GM12878 (cell line): Measurements from ENCODE around the gene WDR64. TPM values are rescaled to one million over a fixed set of nuclear protein-coding genes. Genes with fewer than 3 reads are reported as not detected.

Experiments used
- ATAC-seq: fragments of 200-7000 bp; cut with Tn5 transposase; 3 replicates; pipeline ENCODE4 v1.9.1; 2020; ENCODE audit warnings: mild to moderate bottlenecking, moderate library complexity
- BruUV-seq: library from RNA; stranded (reverse); fragments of 400-500 nt; replicated peaks from 2 replicates; lab custom pipeline; 2021; lab: Mats Ljungman, UMichigan
- CTCF ChIA-PET: fragments of 300-600 bp; sonication (Branson Sonifier 250); formaldehyde crosslinking; extraction: SDS; loops from one replicate; lab custom pipeline; 2021; ENCODE audit warnings: inconsistent platforms; lab: Yijun Ruan, JAX
- POLR2A ChIA-PET: fragments of 350-600 bp; formaldehyde crosslinking; extraction: SDS; loops from one replicate; lab custom pipeline; 2021; ENCODE audit warnings: inconsistent platforms; lab: Charles Lee
- RAD21 ChIA-PET: fragments of 300-600 bp; sonication (Branson Sonifier 250); formaldehyde crosslinking; loops from one replicate; lab custom pipeline; 2023; ENCODE audit warnings: antibody characterized with exemption; ENCODE audit not compliant: unreplicated experiment; lab: Charles Lee
- SMC1A ChIA-PET: fragments of 300-600 bp; sonication (Branson Sonifier 250); formaldehyde crosslinking; loops from one replicate; lab custom pipeline; 2023; ENCODE audit not compliant: unreplicated experiment, uncharacterized antibody; lab: Charles Lee
- DNase-seq: peaks from one replicate; pipeline ENCODE4 v3.0.0-alpha.2; 2011; ENCODE audit warnings: low read depth, low spot score
- FAIRE-seq: peaks from 3 replicates; lab custom pipeline; 2011; peaks lifted over from hg19 to GRCh38; lab: Jason Lieb, UNC
- H2AFZ ChIP-seq: 2 replicates; pipeline ENCODE4 v1.6.0; 2011; ENCODE audit warnings: low read depth, low read length, control low read depth; ENCODE audit not compliant: control insufficient read depth
- H3K27ac ChIP-seq: 2 replicates; pipeline ENCODE4 v1.5.1; 2011; ENCODE audit warnings: control low read depth; ENCODE audit not compliant: control insufficient read depth, insufficient read depth
- H3K27me3 ChIP-seq, 2 experiments: replicated peaks in 1 of 2; 2 replicates each; pipeline versions ENCODE4 v1.6.0 to v1.6.1; 2011; ENCODE audit warnings: low read length in 1 of 2; ENCODE audit not compliant: control insufficient read depth in 2 of 2, insufficient read depth in 2 of 2
- H3K36me3 ChIP-seq, 2 experiments: 2 replicates each; pipeline ENCODE4 v1.5.1; 2011; ENCODE audit warnings: low read length in 1 of 2; ENCODE audit not compliant: control insufficient read depth in 2 of 2, insufficient read depth in 2 of 2
- H3K4me1 ChIP-seq: 2 replicates; pipeline ENCODE4 v1.6.1; 2011; ENCODE audit warnings: mild to moderate bottlenecking, low read length, moderate library complexity, mixed read lengths; ENCODE audit not compliant: control insufficient read depth, insufficient read depth
- H3K4me2 ChIP-seq: 2 replicates; pipeline ENCODE4 v1.6.0; 2011; ENCODE audit warnings: control low read depth; ENCODE audit not compliant: control insufficient read depth, insufficient read depth
- H3K4me3 ChIP-seq: fragments of 200-600 bp; sonication (generic); 2 replicates; pipeline ENCODE4 v1.5.1; 2016
- H3K79me2 ChIP-seq: 2 replicates; pipeline ENCODE4 v1.6.0; 2011; ENCODE audit warnings: low read length; ENCODE audit not compliant: control insufficient read depth, insufficient read depth
- H3K9ac ChIP-seq: 2 replicates; pipeline ENCODE4 v1.8.0; 2011; ENCODE audit warnings: low read length, control low read depth, mixed read lengths; ENCODE audit not compliant: control insufficient read depth, insufficient read depth
- H3K9me3 ChIP-seq: replicated peaks from 3 replicates; pipeline ENCODE4 v1.5.1; 2011; ENCODE audit warnings: mild to moderate bottlenecking, low read length; ENCODE audit not compliant: control insufficient read depth, insufficient read depth
- H4K20me1 ChIP-seq: 2 replicates; pipeline ENCODE4 v1.6.0; 2011; ENCODE audit not compliant: control insufficient read depth, insufficient read depth
- BMI1 ChIP-seq: fragments of 450-650 bp; IDR thresholded peaks from 2 replicates; pipeline ENCODE4 v1.6.1; 2016; ENCODE audit warnings: mild to moderate bottlenecking, moderate library complexity, borderline replicate concordance
- CBFB ChIP-seq: IDR thresholded peaks from 2 replicates; pipeline ENCODE4 v1.6.1; 2016; ENCODE audit warnings: antibody characterized with exemption, low read depth
- EGR1 ChIP-seq, 2 experiments: IDR thresholded peaks; 1 replicate in 1 of 2; 2 replicates in 1 of 2; pipeline ENCODE4 v1.6.1; 2011 to 2012; ENCODE audit warnings: low read depth in 2 of 2, low read length in 2 of 2, borderline replicate concordance in 1 of 2, mild to moderate bottlenecking in 1 of 2, moderate library complexity in 1 of 2
- MTA3 ChIP-seq: IDR thresholded peaks from 2 replicates; pipeline ENCODE4 v1.6.1; 2012; ENCODE audit warnings: low read length, inconsistent platforms, borderline replicate concordance
- PML ChIP-seq: IDR thresholded peaks from 2 replicates; pipeline ENCODE4 v1.6.1; 2012; ENCODE audit warnings: low read length, inconsistent platforms
- POLR2AphosphoS5 ChIP-seq: IDR thresholded peaks from 2 replicates; pipeline ENCODE4 v1.6.1; 2011; ENCODE audit warnings: mild to moderate bottlenecking, low read length, inconsistent platforms
- RAD21 ChIP-seq: IDR thresholded peaks from 2 replicates; pipeline ENCODE4 v1.6.1; 2011; ENCODE audit warnings: mild to moderate bottlenecking, low read depth, low read length, moderate library complexity; ENCODE audit not compliant: insufficient read depth
- SIN3A ChIP-seq: IDR thresholded peaks from 2 replicates; pipeline ENCODE4 v1.6.1; 2012; ENCODE audit warnings: low read depth, low read length, improper control_type of control experiment
- SIX5 ChIP-seq: IDR thresholded peaks from 2 replicates; pipeline ENCODE4 v1.6.1; 2011; ENCODE audit warnings: mild to moderate bottlenecking, low read depth, low read length, moderate library complexity; ENCODE audit not compliant: severe bottlenecking
- SRF ChIP-seq, 2 experiments: IDR thresholded peaks; 2 replicates each; pipeline ENCODE4 v1.6.1; 2011; ENCODE audit warnings: low read depth in 2 of 2, low read length in 2 of 2, mild to moderate bottlenecking in 1 of 2, moderate library complexity in 1 of 2
- SUZ12 ChIP-seq: fragments of 200-600 bp; sonication (generic); IDR thresholded peaks from one replicate; pipeline ENCODE4 v1.6.1; 2018; ENCODE audit warnings: antibody characterized with exemption, mild to moderate bottlenecking; ENCODE audit not compliant: unreplicated experiment
- ZNF24 ChIP-seq: fragments of 450-650 bp; IDR thresholded peaks from 2 replicates; pipeline ENCODE4 v1.6.1; 2017; ENCODE audit warnings: antibody characterized with exemption, mild to moderate bottlenecking
- WGBS: methylation state at CpG from one replicate; pipeline ENCODE4 v1.1.6; 2016; ENCODE audit warnings: low lambda C conversion rate; ENCODE audit not compliant: insufficient replicate concordance, insufficient coverage; ENCODE audit errors: missing lambda C conversion rate; 5-methylcytosine and 5-hydroxymethylcytosine counted together
- in situ Hi-C: fragments of 300-500 bp; cut with MboI; formaldehyde crosslinking; loops from 9 replicates; pipeline ENCODE4 v1.14.3; 2018; ENCODE audit warnings: mixed read lengths
- intact Hi-C: fragments of 100-400 bp; cut with micrococcal nuclease; formaldehyde crosslinking; loops from one replicate; pipeline ENCODE4 v1.14.2; 2022; ENCODE audit not compliant: unreplicated experiment
- polyA plus RNA-seq, 11 experiments: library from polyadenylated mRNA; depleted of rRNA in 4 of 11; unstranded in 6 of 11; stranded (reverse) in 5 of 11; fragments of >200 nt; fragmentation: Nextera tagmentation in 4 of 11; fragmentation: Illumina TruSeq in 1 of 11; extraction: Ambion mirVana in 4 of 11; extraction: Trizol in 1 of 11; gene quantifications; 1 replicate in 1 of 11; 2 replicates in 10 of 11; pipeline versions ENCODE4 v1.2.1 to v1.2.3, GENCODE V29; 2011 to 2016; ENCODE audit warnings: inconsistent platforms in 2 of 11, missing spikeins in 2 of 11, low read depth in 1 of 11
- total RNA-seq, 4 experiments: library from RNA; depleted of rRNA in 3 of 4; stranded (reverse); fragments of >200 nt in 3 of 4; fragmentation: Illumina TruSeq in 1 of 4; extraction: Trizol in 1 of 4; gene quantifications; 2 replicates each; pipeline versions ENCODE4 v1.2.1 to v1.2.3, GENCODE V29; 2013 to 2021
- TF ChIP-seq, protein P1 (sequence below): fragments of 150-350 bp; IDR thresholded peaks from 2 replicates; pipeline ENCODE4 v1.6.1; 2016; ENCODE audit warnings: low read depth, low read length
- TF ChIP-seq, protein P2 (sequence below): IDR thresholded peaks from 2 replicates; pipeline ENCODE4 v1.6.1; 2012; ENCODE audit warnings: low read depth, low read length, improper control_type of control experiment
- TF ChIP-seq, protein P3 (sequence below): fragments of 450-650 bp; IDR thresholded peaks from 2 replicates; pipeline ENCODE4 v1.6.1; 2017; ENCODE audit warnings: borderline replicate concordance

The WDR64 gene
- total and polyA plus RNA-seq, 10 of the 15 experiments (the other 5 are each of a cell fraction or from before 2014, with no cell fraction given): 0.01 TPM; not detected in 9

DNA sequence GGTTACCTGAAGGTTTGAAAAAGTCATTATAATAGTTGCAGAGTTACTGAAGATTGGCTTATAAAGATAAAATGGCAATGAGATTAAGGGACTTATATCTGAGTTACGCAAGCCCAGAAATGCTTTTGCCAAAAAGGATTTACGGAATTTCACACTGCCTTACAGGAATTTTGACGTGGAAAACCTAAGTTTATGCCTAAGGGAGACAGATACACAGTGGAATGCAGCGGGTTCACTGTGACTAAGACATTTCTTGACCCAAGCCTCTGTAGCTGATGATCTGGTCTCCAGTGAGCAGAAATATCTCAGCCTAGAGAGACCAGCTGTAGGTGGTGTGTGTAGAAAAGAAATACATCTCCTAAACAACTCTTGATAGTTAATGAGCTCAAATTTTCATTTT lies 185.8 kb downstream of the WDR64 start:
- Histone ChIP-seq H2AFZ (no peak overlapping the region), H3K9me3 (no peaks in the 10 kb centered on the region), H3K79me2 (no peaks in the 10 kb centered on the region), H3K4me3 (no peak overlapping the region), H3K36me3 (no peaks in the 10 kb centered on the region), H3K4me1 (peaks cover 11% of the 10 kb centered on the region; the same call in 1 of the 2 replicates), H3K9ac (no peak overlapping the region), H3K4me2 (no peak overlapping the region), H3K27ac (no peak overlapping the region), H3K27me3 (no peaks in the 10 kb centered on the region)
- SMC1A ChIA-PET: no interaction called here
- intact Hi-C loops: no loop called here
- 83% methylated on average over 4 of the region's 4 CpGs for WGBS
- no peak for FAIRE-seq
- RAD21 ChIA-PET: no interaction called here
- CTCF ChIA-PET: interaction anchor here (1.8 kb wide), 1 partner anchor 227 kb away, joined by 6 read pairs; no protein-coding TSS in a partner anchor
- in situ Hi-C loops: no loop called here
- POLR2A ChIA-PET: no interaction called here
- no TSS peak for BruUV-seq
- no peak for ATAC-seq
- TF ChIP-seq, protein P1, sequence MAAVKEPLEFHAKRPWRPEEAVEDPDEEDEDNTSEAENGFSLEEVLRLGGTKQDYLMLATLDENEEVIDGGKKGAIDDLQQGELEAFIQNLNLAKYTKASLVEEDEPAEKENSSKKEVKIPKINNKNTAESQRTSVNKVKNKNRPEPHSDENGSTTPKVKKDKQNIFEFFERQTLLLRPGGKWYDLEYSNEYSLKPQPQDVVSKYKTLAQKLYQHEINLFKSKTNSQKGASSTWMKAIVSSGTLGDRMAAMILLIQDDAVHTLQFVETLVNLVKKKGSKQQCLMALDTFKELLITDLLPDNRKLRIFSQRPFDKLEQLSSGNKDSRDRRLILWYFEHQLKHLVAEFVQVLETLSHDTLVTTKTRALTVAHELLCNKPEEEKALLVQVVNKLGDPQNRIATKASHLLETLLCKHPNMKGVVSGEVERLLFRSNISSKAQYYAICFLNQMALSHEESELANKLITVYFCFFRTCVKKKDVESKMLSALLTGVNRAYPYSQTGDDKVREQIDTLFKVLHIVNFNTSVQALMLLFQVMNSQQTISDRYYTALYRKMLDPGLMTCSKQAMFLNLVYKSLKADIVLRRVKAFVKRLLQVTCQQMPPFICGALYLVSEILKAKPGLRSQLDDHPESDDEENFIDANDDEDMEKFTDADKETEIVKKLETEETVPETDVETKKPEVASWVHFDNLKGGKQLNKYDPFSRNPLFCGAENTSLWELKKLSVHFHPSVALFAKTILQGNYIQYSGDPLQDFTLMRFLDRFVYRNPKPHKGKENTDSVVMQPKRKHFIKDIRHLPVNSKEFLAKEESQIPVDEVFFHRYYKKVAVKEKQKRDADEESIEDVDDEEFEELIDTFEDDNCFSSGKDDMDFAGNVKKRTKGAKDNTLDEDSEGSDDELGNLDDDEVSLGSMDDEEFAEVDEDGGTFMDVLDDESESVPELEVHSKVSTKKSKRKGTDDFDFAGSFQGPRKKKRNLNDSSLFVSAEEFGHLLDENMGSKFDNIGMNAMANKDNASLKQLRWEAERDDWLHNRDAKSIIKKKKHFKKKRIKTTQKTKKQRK: no peak
- TF ChIP-seq SUZ12 (no peak), ZNF24 (no peak), RAD21 (no peak), BMI1 (no peak), MTA3 (no peak), EGR1 (IDR thresholded peaks at IDR 0.05; ENCODE audit: borderline replicate concordance in 1 of 2, low read depth in 2 of 2, low read length in 2 of 2) (no peak), POLR2AphosphoS5 (no peak), PML (no peak), CBFB (no peak), SIN3A (no peak), SRF (IDR thresholded peaks at IDR 0.05; ENCODE audit: low read depth in 2 of 2, low read length in 2 of 2) (no peak), SIX5 (no peak)
- TF ChIP-seq, protein P2, sequence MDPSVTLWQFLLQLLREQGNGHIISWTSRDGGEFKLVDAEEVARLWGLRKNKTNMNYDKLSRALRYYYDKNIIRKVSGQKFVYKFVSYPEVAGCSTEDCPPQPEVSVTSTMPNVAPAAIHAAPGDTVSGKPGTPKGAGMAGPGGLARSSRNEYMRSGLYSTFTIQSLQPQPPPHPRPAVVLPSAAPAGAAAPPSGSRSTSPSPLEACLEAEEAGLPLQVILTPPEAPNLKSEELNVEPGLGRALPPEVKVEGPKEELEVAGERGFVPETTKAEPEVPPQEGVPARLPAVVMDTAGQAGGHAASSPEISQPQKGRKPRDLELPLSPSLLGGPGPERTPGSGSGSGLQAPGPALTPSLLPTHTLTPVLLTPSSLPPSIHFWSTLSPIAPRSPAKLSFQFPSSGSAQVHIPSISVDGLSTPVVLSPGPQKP: no peak
- TF ChIP-seq, protein P3, sequence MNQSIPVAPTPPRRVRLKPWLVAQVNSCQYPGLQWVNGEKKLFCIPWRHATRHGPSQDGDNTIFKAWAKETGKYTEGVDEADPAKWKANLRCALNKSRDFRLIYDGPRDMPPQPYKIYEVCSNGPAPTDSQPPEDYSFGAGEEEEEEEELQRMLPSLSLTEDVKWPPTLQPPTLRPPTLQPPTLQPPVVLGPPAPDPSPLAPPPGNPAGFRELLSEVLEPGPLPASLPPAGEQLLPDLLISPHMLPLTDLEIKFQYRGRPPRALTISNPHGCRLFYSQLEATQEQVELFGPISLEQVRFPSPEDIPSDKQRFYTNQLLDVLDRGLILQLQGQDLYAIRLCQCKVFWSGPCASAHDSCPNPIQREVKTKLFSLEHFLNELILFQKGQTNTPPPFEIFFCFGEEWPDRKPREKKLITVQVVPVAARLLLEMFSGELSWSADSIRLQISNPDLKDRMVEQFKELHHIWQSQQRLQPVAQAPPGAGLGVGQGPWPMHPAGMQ: no peak
- TF ChIP-seq, all 136 proteins: peak for 0
- DNase-seq: no peak
- H4K20me1 ChIP-seq: no peaks in the 10 kb centered on the region
